ES-I3 (cell line): Measurements from ENCODE around the gene FOLR1.

Experiments
- H3K36me3 ChIP-seq: 2 replicates; pipeline ENCODE4 v1.6.1; 2013; ENCODE audit warnings: mild to moderate bottlenecking, low read length, control low read depth, moderate library complexity; ENCODE audit not compliant: insufficient read depth
- H3K4me1 ChIP-seq: 2 replicates; pipeline ENCODE4 v1.6.1; 2013; ENCODE audit warnings: mild to moderate bottlenecking, control low read depth, low read length; ENCODE audit not compliant: insufficient read depth
- H3K9ac ChIP-seq: 2 replicates; pipeline ENCODE4 v1.6.1; 2013; ENCODE audit warnings: low read depth, mild to moderate bottlenecking, low read length, moderate library complexity
- H3K9me3 ChIP-seq: 2 replicates; pipeline ENCODE4 v1.6.1; 2013; ENCODE audit warnings: mild to moderate bottlenecking, low read length, moderate library complexity; ENCODE audit not compliant: control insufficient read depth, insufficient read depth

Gene FOLR1

GRCh38 chr11:72224564-72225410, 32.8 kb downstream of the FOLR1 start, which contains the start of gene INPPL1:
TSS of gene INPPL1 (plus strand) at chr11:72224767. CDS start at chr11:72224985, 218 bp downstream.
- Histone ChIP-seq H3K9me3 (no peaks in the 10 kb centered on the region), H3K36me3 (peaks cover 6% of the 10 kb centered on the region; the same call in 1 of the 2 replicates)

GRCh38 chr11:72225411-72225951, 33.5 kb downstream of the FOLR1 start:
- Histone ChIP-seq H3K9ac (peak overlapping the region; percentile 93), H3K9me3 (no peaks in the 10 kb centered on the region), H3K4me1 (peaks cover 13% of the 10 kb centered on the region), H3K36me3 (peaks cover 6% of the 10 kb centered on the region)

More at GRCh38 chr11:72224564-72225410, 32.8 kb downstream of the FOLR1 start, which contains the start of gene INPPL1:
- peaks cover 13% of the 10 kb centered on the region for H3K4me1 ChIP-seq
- H3K9ac ChIP-seq = peak within 1 kb of the TSS; percentile 93

- peaks cover 11% of the 10 kb centered on the region for H3K4me1 ChIP-seq
- H3K36me3 ChIP-seq = peaks cover 11% of the 10 kb centered on the region
- H3K9ac ChIP-seq = no peak overlapping the region
- H3K9me3 ChIP-seq = no peaks in the 10 kb centered on the region
Observed at GRCh38 chr11:72226701-72227100, 34.8 kb downstream of the FOLR1 start.

GRCh38 chr11:72227316-72228228, 35.6 kb downstream of the FOLR1 start:
- Histone ChIP-seq H3K9me3 (no peaks in the 10 kb centered on the region), H3K36me3 (peaks cover 12% of the 10 kb centered on the region), H3K9ac (no peak overlapping the region), H3K4me1 (peaks cover 2% of the 10 kb centered on the region)

- H3K36me3 ChIP-seq = peaks cover 16% of the 10 kb centered on the region
- H3K9ac ChIP-seq = no peak overlapping the region
- no peaks in the 10 kb centered on the region; the same call in 1 of the 2 replicates for H3K4me1 ChIP-seq
- no peaks in the 10 kb centered on the region for H3K9me3 ChIP-seq
Observed at GRCh38 chr11:72228229-72228843, 36.4 kb downstream of the FOLR1 start.

GRCh38 chr11:72228844-72229231, 36.9 kb downstream of the FOLR1 start:
- Histone ChIP-seq H3K36me3 (peaks cover 16% of the 10 kb centered on the region), H3K4me1 (no peaks in the 10 kb centered on the region; the same call in 1 of the 2 replicates), H3K9ac (no peak overlapping the region), H3K9me3 (no peaks in the 10 kb centered on the region)

GRCh38 chr11:72229336-72229924, 37.5 kb downstream of the FOLR1 start:
- Histone ChIP-seq H3K4me1 (no peaks in the 10 kb centered on the region; the same call in 1 of the 2 replicates), H3K9ac (no peak overlapping the region), H3K9me3 (no peaks in the 10 kb centered on the region), H3K36me3 (peaks cover 16% of the 10 kb centered on the region)

- Histone ChIP-seq H3K9me3 (no peaks in the 10 kb centered on the region), H3K9ac (no peak overlapping the region), H3K36me3 (peaks cover 16% of the 10 kb centered on the region), H3K4me1 (no peaks in the 10 kb centered on the region; the same call in 1 of the 2 replicates)
Observed at GRCh38 chr11:72229925-72230763, 38.2 kb downstream of the FOLR1 start.

GRCh38 chr11:72230764-72231365, 38.9 kb downstream of the FOLR1 start:
- Histone ChIP-seq H3K9ac (no peak overlapping the region), H3K9me3 (no peaks in the 10 kb centered on the region), H3K4me1 (no peaks in the 10 kb centered on the region; the same call in 1 of the 2 replicates), H3K36me3 (peaks cover 16% of the 10 kb centered on the region)

GRCh38 chr11:72231396-72232259, 39.7 kb downstream of the FOLR1 start:
- H3K9me3 ChIP-seq = no peaks in the 10 kb centered on the region
- peaks cover 16% of the 10 kb centered on the region for H3K36me3 ChIP-seq
- H3K4me1 ChIP-seq = no peaks in the 10 kb centered on the region
- H3K9ac ChIP-seq = no peak overlapping the region

GRCh38 chr11:72232260-72233055, 40.5 kb downstream of the FOLR1 start:
- H3K9me3 ChIP-seq = no peaks in the 10 kb centered on the region
- no peak overlapping the region for H3K9ac ChIP-seq
- H3K36me3 ChIP-seq = peaks cover 16% of the 10 kb centered on the region
- peaks cover 2% of the 10 kb centered on the region; the same call in 1 of the 2 replicates for H3K4me1 ChIP-seq
